Left lung (tissue), 10 donors: Measurements from ENCODE around the gene TMC1. TPM values are rescaled to one million over a fixed set of nuclear protein-coding genes. Genes with fewer than 3 reads are reported as not detected.

ENCODE experiments used
- ATAC-seq: fragments of 200-7000 bp; cut with Tn5 transposase; one replicate; pipeline ENCODE4 v1.9.1; 2020; ENCODE audit warnings: moderate library complexity
- DNase-seq, 4 donors: peaks; one replicate each; pipeline ENCODE4 v3.0.0-alpha.2; 2013 to 2020
- H3K27ac ChIP-seq, 2 donors: fragments of 200-600 bp; sonication (generic) in 1 of 2; one replicate each; pipeline versions ENCODE4 v1.5.0 to v1.8.0; 2020 to 2021
- H3K27me3 ChIP-seq, 2 donors: fragments of 200-600 bp; sonication (generic) in 1 of 2; one replicate each; pipeline versions ENCODE4 v1.5.0 to v1.8.0; 2020 to 2021
- H3K36me3 ChIP-seq, 2 donors: fragments of 200-600 bp; sonication (generic) in 1 of 2; one replicate each; pipeline versions ENCODE4 v1.5.0 to v1.8.0; 2020 to 2021
- H3K4me1 ChIP-seq, 2 donors: fragments of 200-600 bp; one replicate each; pipeline ENCODE4 v1.8.0; 2021
- H3K4me3 ChIP-seq, 2 donors: fragments of 200-600 bp; sonication (generic) in 1 of 2; one replicate each; pipeline versions ENCODE4 v1.5.0 to v1.8.0; 2020 to 2021; ENCODE audit warnings: mild to moderate bottlenecking in 1 of 2
- H3K9me3 ChIP-seq, 2 donors: fragments of 200-600 bp; sonication (generic) in 1 of 2; one replicate each; pipeline versions ENCODE4 v1.5.0 to v1.8.0; 2020 to 2021
- intact Hi-C, 2 donors: fragments of 100-400 bp; cut with DNase I; formaldehyde crosslinking; loops; one replicate each; pipeline versions ENCODE4 v1.11.2 to v1.14.2; 2022
- polyA plus RNA-seq, 6 donors: library from polyadenylated mRNA; unstranded; fragments of 120-200 nt; gene quantifications; one replicate each; pipeline ENCODE4 v1.2.1, GENCODE V29; 2013; ENCODE audit not compliant: insufficient read length in 6 of 6
- total RNA-seq, 2 donors: library from RNA; stranded (reverse); fragmentation: NEBNext Ultra II Directional; extraction: Animal tissue kit (Norgen Biotek cat#: 25700); gene quantifications; one replicate each; pipeline ENCODE4 v1.2.1, GENCODE V29; 2021
- TF ChIP-seq, protein P1 (sequence below), 2 donors: fragments of 200-600 bp; sonication (generic) in 1 of 2; IDR thresholded peaks; one replicate each; pipeline versions ENCODE4 v1.5.0 to v1.8.0; 2021; ENCODE audit warnings: antibody characterized with exemption in 2 of 2
- donor health status: DM: no; HTN: yes; CAD: no.
- donor health status: DM: no; HTN: no; CAD: no.

Gene TMC1
- total and polyA plus RNA-seq, 8 donors: 0.26 to 0.81 (median 0.55) TPM; not detected in 1

DNA sequence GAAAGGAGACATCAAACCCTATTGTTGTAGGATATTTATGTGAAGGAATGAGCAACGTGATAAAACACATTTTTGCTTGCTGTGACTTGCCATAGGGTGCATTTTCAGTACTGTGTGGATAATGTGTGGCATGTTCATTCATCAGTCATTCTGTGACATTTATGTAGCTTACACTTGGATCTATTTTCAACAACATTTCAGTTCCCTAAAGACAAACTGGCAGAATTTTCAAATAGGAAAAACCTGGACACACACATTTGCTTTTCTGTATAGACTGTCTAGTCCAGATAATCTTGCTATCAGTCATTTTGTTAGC, 127.7 kb downstream of the TMC1 start:
- no peak for ATAC-seq
- no peak for DNase-seq
- intact Hi-C loops: no loop called here
- no peaks in the 10 kb centered on the region for H3K36me3 ChIP-seq
- no peaks in the 10 kb centered on the region for H3K9me3 ChIP-seq
- no peak overlapping the region for H3K4me3 ChIP-seq
- H3K4me1 ChIP-seq: no peaks in the 10 kb centered on the region
- no peak overlapping the region for H3K27ac ChIP-seq
- H3K27me3 ChIP-seq: no peaks in the 10 kb centered on the region
- TF ChIP-seq, protein P1, sequence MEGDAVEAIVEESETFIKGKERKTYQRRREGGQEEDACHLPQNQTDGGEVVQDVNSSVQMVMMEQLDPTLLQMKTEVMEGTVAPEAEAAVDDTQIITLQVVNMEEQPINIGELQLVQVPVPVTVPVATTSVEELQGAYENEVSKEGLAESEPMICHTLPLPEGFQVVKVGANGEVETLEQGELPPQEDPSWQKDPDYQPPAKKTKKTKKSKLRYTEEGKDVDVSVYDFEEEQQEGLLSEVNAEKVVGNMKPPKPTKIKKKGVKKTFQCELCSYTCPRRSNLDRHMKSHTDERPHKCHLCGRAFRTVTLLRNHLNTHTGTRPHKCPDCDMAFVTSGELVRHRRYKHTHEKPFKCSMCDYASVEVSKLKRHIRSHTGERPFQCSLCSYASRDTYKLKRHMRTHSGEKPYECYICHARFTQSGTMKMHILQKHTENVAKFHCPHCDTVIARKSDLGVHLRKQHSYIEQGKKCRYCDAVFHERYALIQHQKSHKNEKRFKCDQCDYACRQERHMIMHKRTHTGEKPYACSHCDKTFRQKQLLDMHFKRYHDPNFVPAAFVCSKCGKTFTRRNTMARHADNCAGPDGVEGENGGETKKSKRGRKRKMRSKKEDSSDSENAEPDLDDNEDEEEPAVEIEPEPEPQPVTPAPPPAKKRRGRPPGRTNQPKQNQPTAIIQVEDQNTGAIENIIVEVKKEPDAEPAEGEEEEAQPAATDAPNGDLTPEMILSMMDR (IDR thresholded peaks at IDR 0.05): no peak

GRCh38 chr9:72650206-72650605, 128.8 kb downstream of the TMC1 start:
- TF ChIP-seq, protein P1 (IDR thresholded peaks at IDR 0.05): no peak
- Histone ChIP-seq H3K4me3 (no peak overlapping the region), H3K27me3 (no peaks in the 10 kb centered on the region), H3K36me3 (no peaks in the 10 kb centered on the region), H3K9me3 (no peaks in the 10 kb centered on the region), H3K4me1 (no peaks in the 10 kb centered on the region), H3K27ac (no peak overlapping the region)
- ATAC-seq: no peak
- intact Hi-C loops: no loop called here
- DNase-seq: no peak

DNA sequence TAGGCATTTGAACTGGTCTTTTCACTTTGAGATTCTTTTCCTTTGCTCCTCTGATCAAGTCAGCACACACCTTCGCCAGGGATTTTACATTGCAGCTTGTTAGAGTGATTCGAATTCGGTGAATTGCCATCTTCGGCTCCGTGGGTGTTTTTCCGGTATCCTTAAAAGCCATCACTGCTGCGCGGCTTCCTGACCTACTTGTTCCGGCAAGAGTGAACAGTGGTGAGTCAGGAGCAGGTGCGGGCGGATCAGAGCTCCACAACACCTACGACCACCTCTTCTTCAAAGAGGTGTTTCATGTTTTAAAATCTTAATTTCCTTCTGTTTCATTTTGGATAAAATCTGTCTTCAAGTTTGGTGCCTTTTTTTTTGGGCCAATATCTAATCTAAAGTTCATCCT, 134.6 kb downstream of the TMC1 start:
- no peaks in the 10 kb centered on the region for H3K4me1 ChIP-seq
- H3K36me3 ChIP-seq: no peaks in the 10 kb centered on the region
- DNase-seq: no peak
- no peak overlapping the region for H3K4me3 ChIP-seq
- no peaks in the 10 kb centered on the region for H3K9me3 ChIP-seq
- no peaks in the 10 kb centered on the region for H3K27me3 ChIP-seq
- H3K27ac ChIP-seq: no peak overlapping the region
- TF ChIP-seq, protein P1 (IDR thresholded peaks at IDR 0.05): no peak
- intact Hi-C loops: no loop called here
- no peak for ATAC-seq

DNA sequence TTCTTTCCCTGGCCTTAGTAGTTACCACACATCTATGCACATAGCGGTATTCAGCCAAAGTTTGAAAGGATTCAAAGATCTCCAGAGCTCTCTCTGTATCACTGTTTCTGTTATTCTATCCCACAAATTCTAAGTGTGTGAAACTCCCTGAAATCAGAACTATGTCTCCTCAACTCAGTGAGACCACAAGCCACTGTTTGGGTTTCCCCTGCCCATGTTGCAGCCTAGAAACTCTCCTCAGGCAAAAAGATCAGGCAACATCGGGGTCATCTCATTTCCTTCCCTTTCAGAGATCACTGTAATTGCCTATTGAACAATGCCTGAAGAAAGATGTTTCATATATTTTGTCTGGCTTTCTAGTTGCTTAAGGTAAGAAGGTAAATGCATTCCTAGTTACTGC, 135.6 kb downstream of the TMC1 start:
- Histone ChIP-seq H3K36me3 (no peaks in the 10 kb centered on the region), H3K4me3 (no peak overlapping the region), H3K27ac (no peak overlapping the region), H3K27me3 (no peaks in the 10 kb centered on the region), H3K9me3 (no peaks in the 10 kb centered on the region), H3K4me1 (no peaks in the 10 kb centered on the region)
- ATAC-seq: no peak
- TF ChIP-seq, protein P1 (IDR thresholded peaks at IDR 0.05): no peak
- intact Hi-C loops: no loop called here
- no peak for DNase-seq

- H3K36me3 ChIP-seq: no peaks in the 10 kb centered on the region
- H3K27ac ChIP-seq: no peak overlapping the region
- TF ChIP-seq, protein P1 (IDR thresholded peaks at IDR 0.05): no peak
- H3K4me1 ChIP-seq: no peaks in the 10 kb centered on the region
- no peak for ATAC-seq
- intact Hi-C loops: no loop called here
- no peak for DNase-seq
- H3K4me3 ChIP-seq: no peak overlapping the region
- H3K9me3 ChIP-seq: no peaks in the 10 kb centered on the region
- no peaks in the 10 kb centered on the region for H3K27me3 ChIP-seq
These were observed 137.3 kb downstream of the TMC1 start for GRCh38 chr9:72658703-72659102.
